H1 (cell line): ENCODE data around the gene RIPOR3. TPM values are rescaled to one million over a fixed set of nuclear protein-coding genes. Genes with fewer than 3 reads are reported as not detected.
A peak's percentile ranks its signal among the peaks of the same experiment; 100 is the strongest.

Experiments
- CTCF ChIA-PET: fragments of 300-600 bp; sonication (Branson Sonifier 250); formaldehyde crosslinking; loops from one replicate; lab custom pipeline; 2021; ENCODE audit not compliant: partially characterized antibody; lab: Charles Lee
- POLR2A ChIA-PET: fragments of 300-600 bp; sonication (Branson Sonifier 250); formaldehyde crosslinking; loops from one replicate; lab custom pipeline; 2021; ENCODE audit warnings: inconsistent platforms; ENCODE audit not compliant: partially characterized antibody; lab: Charles Lee
- DNase-seq, 2 experiments: peaks; one replicate each; pipeline versions ENCODE4 v3.0.0 to v3.0.0-alpha.2; 2010 to 2022; ENCODE audit warnings: low spot score in 2 of 2, low read depth in 1 of 2, mixed read lengths in 1 of 2
- FAIRE-seq: peaks from 2 replicates; lab custom pipeline; 2011; peaks lifted over from hg19 to GRCh38; lab: Jason Lieb, UNC
- H2AFZ ChIP-seq: 2 replicates; pipeline ENCODE4 v1.8.1; 2012; ENCODE audit warnings: low read length, inconsistent platforms
- H2AK5ac ChIP-seq: 2 replicates; pipeline ENCODE4 v1.6.1; 2013; ENCODE audit warnings: low read depth, low read length
- H2BK120ac ChIP-seq: replicated peaks from 2 replicates; pipeline ENCODE3; 2013; ENCODE audit warnings: low read depth, low read length, inconsistent platforms
- H2BK12ac ChIP-seq: 2 replicates; pipeline ENCODE4 v1.6.1; 2013; ENCODE audit warnings: low read depth, low read length
- H2BK15ac ChIP-seq: 2 replicates; pipeline ENCODE4 v1.6.1; 2013; ENCODE audit warnings: low read length
- H2BK20ac ChIP-seq: 2 replicates; pipeline ENCODE4 v1.6.1; 2013; ENCODE audit warnings: low read length
- H2BK5ac ChIP-seq: 2 replicates; pipeline ENCODE4 v1.6.1; 2013; ENCODE audit warnings: low read depth, low read length
- H3K14ac ChIP-seq: 2 replicates; pipeline ENCODE4 v1.6.1; 2013; ENCODE audit warnings: inconsistent platforms; ENCODE audit not compliant: insufficient read length
- H3K18ac ChIP-seq: 2 replicates; pipeline ENCODE4 v1.6.1; 2013; ENCODE audit warnings: low read length; ENCODE audit errors: extremely low read depth
- H3K23ac ChIP-seq: 2 replicates; pipeline ENCODE4 v1.6.1; 2013; ENCODE audit warnings: inconsistent platforms; ENCODE audit not compliant: insufficient read length
- H3K23me2 ChIP-seq: 2 replicates; pipeline ENCODE4 v1.6.1; 2013; ENCODE audit warnings: low read depth, low read length
- H3K27ac ChIP-seq: 2 replicates; pipeline ENCODE4 v1.6.1; 2011; ENCODE audit warnings: low read depth, low read length, inconsistent platforms
- H3K27me3 ChIP-seq, 4 experiments: replicated peaks in 1 of 4; 1 replicate in 1 of 4; 2 replicates in 3 of 4; pipeline versions ENCODE4 v1.6.1 to v1.8.1; 2011 to 2013; ENCODE audit warnings: low read length in 3 of 4, mild to moderate bottlenecking in 3 of 4, inconsistent platforms in 2 of 4, mixed read lengths in 2 of 4, moderate library complexity in 1 of 4; ENCODE audit not compliant: control insufficient read depth in 3 of 4, insufficient read depth in 3 of 4; ENCODE audit errors: extremely low read depth in 1 of 4
- H3K36me3 ChIP-seq, 4 experiments: 2 replicates each; pipeline versions ENCODE4 v1.6.1 to v1.8.1; 2011 to 2013; ENCODE audit warnings: mild to moderate bottlenecking in 4 of 4, low read length in 3 of 4, moderate library complexity in 2 of 4, control low read depth in 1 of 4, inconsistent platforms in 1 of 4; ENCODE audit not compliant: insufficient read depth in 4 of 4, control insufficient read depth in 2 of 4
- H3K4ac ChIP-seq: replicated peaks from 2 replicates; pipeline ENCODE3; 2013; ENCODE audit warnings: low read length, low read depth, mixed read lengths, inconsistent platforms; ENCODE audit not compliant: insufficient read length
- H3K4me1 ChIP-seq, 4 experiments: replicated peaks in 1 of 4; 1 replicate in 1 of 4; 2 replicates in 3 of 4; pipeline versions ENCODE4 v1.6.1 to v1.8.1; 2011 to 2013; ENCODE audit warnings: low read length in 3 of 4, inconsistent platforms in 2 of 4, mixed read lengths in 1 of 4; ENCODE audit not compliant: insufficient read depth in 4 of 4, control insufficient read depth in 3 of 4
- H3K4me2 ChIP-seq, 2 experiments: 2 replicates each; pipeline versions ENCODE4 v1.6.1 to v1.8.1; 2011 to 2013; ENCODE audit warnings: low read depth in 2 of 2, low read length in 2 of 2, control low read depth in 1 of 2, inconsistent platforms in 1 of 2, mild to moderate bottlenecking in 1 of 2; ENCODE audit not compliant: insufficient read depth in 1 of 2
- H3K4me3 ChIP-seq, 4 experiments: fragments of 200-600, 300-600 bp in 1 of 4; sonication (generic), shearing (Covaris generic), sonication (Bioruptor Twin) in 1 of 4; 2 replicates each; pipeline versions ENCODE4 v1.5.1 to v1.8.1; 2011 to 2016; ENCODE audit warnings: low read length in 4 of 4, low read depth in 3 of 4, control low read depth in 2 of 4, inconsistent platforms in 2 of 4, mild to moderate bottlenecking in 2 of 4, mixed read lengths in 1 of 4, moderate library complexity in 1 of 4; ENCODE audit not compliant: insufficient read depth in 2 of 4; ENCODE audit errors: extremely low read depth in 1 of 4
- H3K56ac ChIP-seq: replicated peaks from 2 replicates; pipeline ENCODE3; 2013; ENCODE audit warnings: low read depth, mild to moderate bottlenecking, mixed read lengths, low read length, inconsistent platforms; ENCODE audit not compliant: insufficient read length
- H3K79me1 ChIP-seq: 2 replicates; pipeline ENCODE4 v1.6.1; 2013; ENCODE audit warnings: low read depth, low read length, control low read depth
- H3K79me2 ChIP-seq, 2 experiments: 2 replicates each; pipeline versions ENCODE4 v1.6.1 to v1.8.1; 2012 to 2013; ENCODE audit warnings: low read length in 2 of 2, mild to moderate bottlenecking in 2 of 2, inconsistent platforms in 1 of 2; ENCODE audit not compliant: insufficient read depth in 2 of 2, control insufficient read depth in 1 of 2
- H3K9ac ChIP-seq, 4 experiments: replicated peaks in 1 of 4; 1 replicate in 1 of 4; 2 replicates in 3 of 4; pipeline versions ENCODE4 v1.6.1 to v1.8.1; 2011 to 2013; ENCODE audit warnings: low read depth in 3 of 4, low read length in 3 of 4, control low read depth in 2 of 4, mild to moderate bottlenecking in 2 of 4, moderate library complexity in 2 of 4, inconsistent platforms in 1 of 4; ENCODE audit errors: extremely low read depth in 1 of 4
- H3K9me3 ChIP-seq, 2 experiments: 2 replicates each; pipeline versions ENCODE4 v1.6.1 to v1.8.1; 2012 to 2013; ENCODE audit warnings: mild to moderate bottlenecking in 2 of 2, moderate library complexity in 2 of 2, control low read depth in 1 of 2, inconsistent platforms in 1 of 2, low read depth in 1 of 2, low read length in 1 of 2, mixed read lengths in 1 of 2; ENCODE audit not compliant: insufficient read depth in 2 of 2
- H4K20me1 ChIP-seq, 2 experiments: replicated peaks in 1 of 2; 2 replicates each; pipeline versions ENCODE3 to v1.8.1; 2011 to 2013; ENCODE audit warnings: inconsistent platforms in 2 of 2, low read length in 2 of 2, mild to moderate bottlenecking in 1 of 2; ENCODE audit not compliant: insufficient read depth in 2 of 2, control insufficient read depth in 1 of 2
- H4K5ac ChIP-seq: 2 replicates; pipeline ENCODE4 v1.6.1; 2013; ENCODE audit warnings: low read length, low read depth, mixed read lengths, inconsistent platforms; ENCODE audit not compliant: insufficient read length
- H4K8ac ChIP-seq: 2 replicates; pipeline ENCODE4 v1.8.0; 2013; ENCODE audit warnings: mild to moderate bottlenecking, moderate library complexity, low read length, inconsistent platforms; ENCODE audit not compliant: insufficient read depth; ENCODE audit errors: extremely low read depth
- H4K91ac ChIP-seq: replicated peaks from 2 replicates; pipeline ENCODE3; 2013; ENCODE audit warnings: low read length, mixed read lengths, inconsistent platforms; ENCODE audit not compliant: insufficient read length
- CTBP2 ChIP-seq: IDR thresholded peaks from 2 replicates; pipeline ENCODE4 v1.7.0; 2011; ENCODE audit warnings: borderline replicate concordance, mild to moderate bottlenecking, moderate library complexity, mixed read lengths, low read length; ENCODE audit not compliant: insufficient read depth, insufficient read length
- SP4 ChIP-seq: IDR thresholded peaks from 2 replicates; pipeline ENCODE4 v1.6.1; 2012; ENCODE audit warnings: low read length, inconsistent platforms
- WGBS, 2 experiments: shearing (Covaris generic) in 1 of 2; methylation state at CpG; one replicate each; pipeline versions ENCODE4 v1.1.6 to v1.1.7; 2013 to 2015; ENCODE audit warnings: low lambda C conversion rate in 2 of 2, mixed read lengths in 2 of 2, inconsistent platforms in 1 of 2, low coverage in 1 of 2, missing lambda C conversion rate in 1 of 2; ENCODE audit not compliant: insufficient replicate concordance in 2 of 2, insufficient coverage in 1 of 2, insufficient read length in 1 of 2; ENCODE audit errors: extremely low coverage in 1 of 2, missing lambda C conversion rate in 1 of 2; 5-methylcytosine and 5-hydroxymethylcytosine counted together
- polyA plus RNA-seq, 7 experiments: library from polyadenylated mRNA; depleted of rRNA in 3 of 7; stranded (reverse) in 5 of 7; unstranded in 2 of 7; fragments of >200 nt in 5 of 7; fragments of 200-250 nt in 2 of 7; gene quantifications; 1 replicate in 5 of 7; 2 replicates in 1 of 7; 4 replicates in 1 of 7; pipeline versions ENCODE4 v1.2.1 to v1.2.3, GENCODE V29; 2011 to 2013; ENCODE audit warnings: missing spikeins in 2 of 7, mixed read lengths in 2 of 7
- total RNA-seq: library from RNA; stranded (reverse); fragmentation: NEBNext Ultra II Directional; extraction: Animal tissue kit (Norgen Biotek cat#: 25700); gene quantifications from 2 replicates; pipeline ENCODE4 v1.2.1, GENCODE V29; 2021

The RIPOR3 gene
- total and polyA plus RNA-seq, 2 of the 8 experiments (the other 6 are each of a cell fraction or from before 2014, with no cell fraction given): 3.6 to 4.5 TPM

GRCh38 chr20:50727792-50728485 is 36.6 kb upstream of the RIPOR3 start:
- Histone ChIP-seq H3K23ac (no peak overlapping the region), H3K27me3 (no peaks in the 10 kb centered on the region), H3K4me2 (no peak overlapping the region), H3K56ac (no peak overlapping the region), H3K36me3 (no peaks in the 10 kb centered on the region), H2BK20ac (no peak overlapping the region; the same call in 1 of the 2 replicates), H3K23me2 (peaks cover 7% of the 10 kb centered on the region), H3K9ac (no peak overlapping the region), H2BK5ac (no peak overlapping the region), H3K4ac (no peak overlapping the region), H4K91ac (no peak overlapping the region), H3K9me3 (no peaks in the 10 kb centered on the region), H3K18ac (no peak overlapping the region), H3K79me2 (peaks cover 2 to 11% of the 10 kb centered on the region in 2 experiments; a peak in 3 of 4 replicates), H3K4me1 (peaks cover 2 to 12% (median 10%) of the 10 kb centered on the region in 4 experiments; a peak in 5 of 7 replicates), H4K5ac (no peak overlapping the region), H4K8ac (no peak overlapping the region), H2AFZ (no peak overlapping the region), H3K4me3 (no peak overlapping the region), H2AK5ac (no peak overlapping the region), H2BK12ac (no peak overlapping the region), H3K27ac (no peak overlapping the region), H2BK120ac (no peak overlapping the region), H4K20me1 (no peaks in the 10 kb centered on the region), H3K79me1 (no peaks in the 10 kb centered on the region), H2BK15ac (0 out of 2 replicates have a peak overlapping the region, but pooled peaks have one; percentile 6), H3K14ac (no peak overlapping the region)
- ChIA-PET CTCF (interaction anchor here (0.5 to 2.9 kb wide), 11 partner anchors 9 to 269 kb away, joined by 3 to 15 read pairs (median 3); no protein-coding TSS in a partner anchor), POLR2A (interaction anchor here (0.6 to 1.2 kb wide), 3 partner anchors 10 to 83 kb away, joined by 3 read pairs; no protein-coding TSS in a partner anchor)
- no peak for DNase-seq
- WGBS, 2 experiments: 88% methylated on average over 8 of the region's 8 CpGs; no CpG with 5 or more reads in 1 of the 2 experiments
- no peak for FAIRE-seq
- TF ChIP-seq SP4: no peak
- no peak for TF ChIP-seq CTBP2
